NT2/D1 (cell line): ENCODE results near the gene DNMT3L.
A peak's percentile ranks its signal among the peaks of the same experiment; 100 is the strongest.

Source experiments
- DNase-seq: peaks from one replicate; pipeline ENCODE4 v3.0.0-alpha.2; 2011; ENCODE audit warnings: low read depth, low spot score
- H3K27me3 ChIP-seq: 2 replicates; pipeline ENCODE4 v1.6.0; 2011; ENCODE audit warnings: mild to moderate bottlenecking; ENCODE audit not compliant: insufficient read length, insufficient read depth
- H3K36me3 ChIP-seq: 2 replicates; pipeline ENCODE4 v1.6.1; 2011; ENCODE audit warnings: mild to moderate bottlenecking, low read length, mixed read lengths; ENCODE audit not compliant: insufficient read depth, insufficient read length
- H3K4me1 ChIP-seq: 2 replicates; pipeline ENCODE4 v1.5.1; 2011; ENCODE audit not compliant: insufficient read depth, insufficient read length
- H3K4me3 ChIP-seq: 2 replicates; pipeline ENCODE4 v1.5.1; 2011; ENCODE audit warnings: low read depth; ENCODE audit not compliant: insufficient read length
- H3K9ac ChIP-seq: 2 replicates; pipeline ENCODE4 v1.6.0; 2011; ENCODE audit warnings: low read depth; ENCODE audit not compliant: insufficient read length
- H3K9me3 ChIP-seq: 2 replicates; pipeline ENCODE4 v1.5.1; 2011; ENCODE audit warnings: mild to moderate bottlenecking, low read length; ENCODE audit not compliant: insufficient read depth
- SUZ12 ChIP-seq: IDR thresholded peaks from 2 replicates; pipeline ENCODE4 v1.6.1; 2011; ENCODE audit not compliant: insufficient read length, insufficient read depth; ENCODE audit errors: extremely low read depth
- YY1 ChIP-seq: IDR thresholded peaks from 2 replicates; pipeline ENCODE4 v1.6.1; 2011; ENCODE audit not compliant: insufficient read length, insufficient read depth
- ZNF274 ChIP-seq: IDR thresholded peaks from 2 replicates; pipeline ENCODE4 v1.6.1; 2011; ENCODE audit warnings: mild to moderate bottlenecking, low read depth, low read length

The DNMT3L gene

DNA sequence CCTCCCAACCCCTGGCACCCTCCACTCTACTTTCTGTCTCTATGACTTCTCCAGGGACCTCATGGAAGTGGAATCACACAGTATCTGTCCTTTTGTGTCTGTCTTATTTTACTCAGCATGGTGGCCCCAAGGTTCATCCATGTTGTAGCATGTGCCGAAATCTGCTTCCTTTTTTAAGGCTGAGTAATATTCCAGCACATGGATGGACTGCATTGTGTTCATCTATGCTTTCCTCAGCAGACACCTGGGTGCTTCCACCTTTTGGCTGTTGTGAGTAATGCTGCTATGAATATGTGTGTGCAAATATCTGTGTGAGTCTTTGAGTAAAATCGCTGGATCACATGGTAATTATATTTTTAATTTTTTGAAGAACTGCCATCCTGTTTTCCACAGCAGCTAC, 36.6 kb upstream of the DNMT3L start:
- TF ChIP-seq ZNF274 (no peak), YY1 (no peak), SUZ12 (no peak)
- no peak overlapping the region for H3K4me3 ChIP-seq
- no peaks in the 10 kb centered on the region for H3K9me3 ChIP-seq
- DNase-seq, result no peak
- H3K4me1 ChIP-seq, result peaks cover 36% of the 10 kb centered on the region
- no peak overlapping the region for H3K9ac ChIP-seq
- H3K27me3 ChIP-seq, result no peaks in the 10 kb centered on the region
- peaks cover 5% of the 10 kb centered on the region for H3K36me3 ChIP-seq

- DNase-seq, result peak; percentile 89
- H3K9me3 ChIP-seq, result no peaks in the 10 kb centered on the region
- TF ChIP-seq YY1, result no peak
- TF ChIP-seq ZNF274, result no peak
- TF ChIP-seq SUZ12, result no peak
- peaks cover 36% of the 10 kb centered on the region for H3K4me1 ChIP-seq
- peak overlapping the region; percentile 18 for H3K9ac ChIP-seq
- peaks cover 5% of the 10 kb centered on the region for H3K36me3 ChIP-seq
- no peaks in the 10 kb centered on the region for H3K27me3 ChIP-seq
- H3K4me3 ChIP-seq, result no peak overlapping the region
Observed at GRCh38 chr21:44297525-44298290, 36.0 kb upstream of the DNMT3L start.

- Histone ChIP-seq H3K36me3 (peaks cover 1% of the 10 kb centered on the region), H3K9ac (peak overlapping the region; percentile 25)
- TF ChIP-seq YY1, result no peak
- TF ChIP-seq SUZ12, result no peak
- no peak for TF ChIP-seq ZNF274
Observed at GRCh38 chr21:44296916-44297315, 35.2 kb upstream of the DNMT3L start.

GRCh38 chr21:44296103-44296519, 34.4 kb upstream of the DNMT3L start:
- DNase-seq, result no peak
- Histone ChIP-seq H3K9me3 (no peaks in the 10 kb centered on the region), H3K4me1 (peaks cover 36% of the 10 kb centered on the region), H3K36me3 (no peaks in the 10 kb centered on the region), H3K4me3 (no peak overlapping the region), H3K9ac (peak overlapping the region; percentile 43), H3K27me3 (no peaks in the 10 kb centered on the region)
- TF ChIP-seq SUZ12 (no peak), ZNF274 (no peak), YY1 (no peak)

More at GRCh38 chr21:44296916-44297315, 35.2 kb upstream of the DNMT3L start:
- Histone ChIP-seq H3K4me3 (no peak overlapping the region), H3K9me3 (no peaks in the 10 kb centered on the region), H3K4me1 (peaks cover 38% of the 10 kb centered on the region), H3K27me3 (no peaks in the 10 kb centered on the region)
- no peak for DNase-seq

DNA sequence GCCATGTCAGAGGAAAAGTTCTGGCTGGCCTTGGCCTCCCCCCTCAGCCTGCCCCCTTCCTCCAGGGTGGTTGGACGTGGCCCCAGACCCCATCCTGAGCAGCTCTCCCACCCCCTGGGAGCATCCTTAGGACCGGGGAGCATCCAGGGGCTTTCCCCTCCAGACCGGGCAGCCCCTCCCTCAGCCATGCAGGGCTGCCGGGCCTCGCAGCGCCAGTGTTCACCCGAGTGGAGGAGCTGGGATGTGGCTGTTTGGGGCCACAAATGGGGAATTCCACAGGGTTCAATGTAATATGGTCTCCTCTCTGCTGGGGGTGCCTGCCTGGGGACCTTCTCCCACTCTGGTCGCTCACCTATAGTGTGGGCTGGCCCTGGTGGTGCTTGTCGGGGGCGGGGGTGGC, 33.9 kb upstream of the DNMT3L start:
- H3K27me3 ChIP-seq, result no peaks in the 10 kb centered on the region

DNA sequence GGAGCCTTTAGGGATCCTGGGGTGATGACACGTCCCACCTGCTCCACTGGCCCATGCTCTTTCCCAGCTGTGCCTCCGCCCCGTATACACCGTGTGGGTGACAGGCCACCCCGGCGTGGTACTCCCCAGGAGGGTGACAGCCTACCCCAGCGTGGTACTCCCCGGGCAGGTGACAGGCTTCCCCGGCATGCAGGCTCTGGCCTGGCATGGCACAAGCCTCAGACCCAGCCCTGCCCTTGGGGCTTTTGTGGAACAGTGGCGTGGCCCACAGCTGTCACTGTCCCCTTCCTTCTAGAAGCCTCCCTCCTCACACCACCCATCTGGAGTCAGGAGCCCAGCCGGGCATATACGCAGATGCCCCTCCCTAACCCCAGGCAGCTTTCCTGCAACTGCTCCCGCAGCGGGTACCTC, 33.5 kb upstream of the DNMT3L start:
- DNase-seq, result no peak
- Histone ChIP-seq H3K9ac (no peak overlapping the region), H3K4me3 (no peak overlapping the region), H3K4me1 (peaks cover 31% of the 10 kb centered on the region), H3K36me3 (no peaks in the 10 kb centered on the region), H3K27me3 (no peaks in the 10 kb centered on the region), H3K9me3 (no peaks in the 10 kb centered on the region)
- TF ChIP-seq SUZ12 (no peak), YY1 (no peak), ZNF274 (no peak)

More for the DNA sequence above, 33.9 kb upstream of the DNMT3L start:
- Histone ChIP-seq H3K4me3 (no peak overlapping the region), H3K36me3 (no peaks in the 10 kb centered on the region), H3K9me3 (no peaks in the 10 kb centered on the region), H3K4me1 (peaks cover 31% of the 10 kb centered on the region), H3K9ac (no peak overlapping the region)
- no peak for DNase-seq
- TF ChIP-seq YY1 (no peak), SUZ12 (no peak)

GRCh38 chr21:44294391-44295162, 32.9 kb upstream of the DNMT3L start:
- Histone ChIP-seq H3K9me3 (no peaks in the 10 kb centered on the region), H3K9ac (peak overlapping the region; percentile 36), H3K4me1 (peaks cover 31% of the 10 kb centered on the region), H3K4me3 (no peak overlapping the region), H3K27me3 (no peaks in the 10 kb centered on the region), H3K36me3 (no peaks in the 10 kb centered on the region)
- DNase-seq, result no peak
- TF ChIP-seq ZNF274 (no peak), SUZ12 (no peak), YY1 (no peak)
